Right renal pelvis (tissue), 4 donors: ENCODE measurements around the gene UAP1. TPM values are rescaled to one million over a fixed set of nuclear protein-coding genes. Genes with fewer than 3 reads are reported as not detected.
"Not testable (repeated sequence)": the region's sequence is repeated elsewhere in the genome, so short reads cannot be mapped to it uniquely, and the experiment has no call there.

Experiments
- DNase-seq, 4 donors: peaks; one replicate each; pipeline ENCODE4 v3.0.0-alpha.2; 2013; ENCODE audit warnings: low read depth in 4 of 4, low spot score in 3 of 4, missing footprints in 1 of 4
- polyA plus RNA-seq, 4 donors: library from polyadenylated mRNA; unstranded; fragments of 120-200 nt; gene quantifications; one replicate each; pipeline ENCODE4 v1.2.1, GENCODE V29; 2013; ENCODE audit not compliant: insufficient read length in 4 of 4

UAP1 gene
- polyA plus RNA-seq, 4 donors = 32.8 to 35.3 (median 34.1) TPM

DNA sequence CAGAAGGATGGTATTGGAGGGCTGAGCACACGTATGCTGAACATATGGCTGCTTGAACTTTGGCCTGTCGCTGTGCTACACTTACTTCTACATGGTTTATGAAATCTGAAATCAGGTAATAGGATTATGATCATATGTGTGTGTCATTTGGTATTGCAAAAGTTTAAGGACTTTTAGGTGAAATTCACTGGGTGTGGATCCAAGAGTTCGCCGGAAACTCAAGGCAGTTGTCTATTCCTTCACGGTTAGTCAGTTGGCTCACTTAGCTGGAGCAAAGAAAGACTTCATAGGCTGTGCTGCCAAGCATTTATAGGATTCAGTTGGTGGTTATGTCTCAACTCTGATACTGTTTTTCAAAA is 927 bp downstream of the UAP1 start:
- peak in 1 of 4 donors; percentile 10 for DNase-seq

DNA sequence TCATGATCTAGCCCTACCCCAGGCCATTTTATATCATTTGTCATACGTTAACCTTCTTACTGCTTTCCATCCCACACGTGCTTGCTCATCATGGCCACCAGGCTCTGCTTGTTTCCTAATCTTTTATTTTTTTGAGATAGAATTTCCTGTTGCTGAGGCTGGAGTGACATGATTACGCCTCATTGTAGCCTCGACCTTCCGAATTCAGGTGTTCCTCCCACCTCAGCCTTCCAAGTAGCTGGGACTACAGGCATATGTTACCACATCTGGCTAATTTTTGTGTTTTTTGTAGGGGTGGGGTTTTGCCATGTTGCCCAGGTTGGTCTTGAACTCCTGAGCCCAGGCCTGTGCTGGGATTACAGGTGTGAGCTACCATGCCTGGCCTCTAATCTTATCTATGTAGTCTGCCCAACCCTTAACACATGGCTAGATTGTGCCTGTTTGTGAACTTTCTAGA is 3.3 kb downstream of the UAP1 start:
- no peak for DNase-seq

DNA sequence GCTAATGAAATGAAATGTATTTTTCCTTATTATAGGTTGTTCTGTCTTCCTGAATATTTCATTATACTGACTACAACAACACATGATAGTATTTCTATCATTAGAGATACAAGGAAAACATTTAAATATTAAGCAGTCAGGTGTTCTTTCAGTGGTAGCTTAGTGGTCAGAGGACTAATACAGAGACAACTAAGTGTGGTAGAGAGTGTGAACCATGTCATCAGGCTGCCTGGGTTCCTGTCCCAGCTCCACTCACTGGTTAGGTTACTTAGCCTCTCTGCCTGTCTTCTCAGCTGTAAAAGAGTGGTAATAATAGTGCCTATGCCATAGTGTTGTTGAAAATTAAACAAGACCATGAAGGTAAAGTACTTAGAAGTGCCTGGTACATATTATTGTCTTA is 3.9 kb downstream of the UAP1 start:
- DNase-seq = no peak

DNA sequence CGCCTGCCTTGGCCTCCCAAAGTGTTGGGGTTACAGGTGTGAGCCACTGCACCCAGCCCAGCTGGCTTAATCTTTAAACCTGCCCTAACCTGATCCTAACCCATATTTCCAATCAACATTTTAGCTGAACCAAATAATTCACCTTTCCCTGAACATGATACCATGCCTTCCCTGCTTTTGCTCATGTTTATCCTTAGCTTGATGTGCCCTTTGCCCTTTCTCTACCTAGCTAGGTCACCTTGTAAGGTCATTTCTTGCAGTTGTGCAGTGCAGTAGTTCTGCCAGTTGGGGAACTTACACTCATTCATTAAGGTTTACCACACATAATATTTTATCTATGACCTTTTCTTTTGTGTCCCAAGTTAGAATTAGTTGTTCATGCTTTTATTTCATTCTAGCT is 5.3 kb downstream of the UAP1 start:
- no peak for DNase-seq

DNA sequence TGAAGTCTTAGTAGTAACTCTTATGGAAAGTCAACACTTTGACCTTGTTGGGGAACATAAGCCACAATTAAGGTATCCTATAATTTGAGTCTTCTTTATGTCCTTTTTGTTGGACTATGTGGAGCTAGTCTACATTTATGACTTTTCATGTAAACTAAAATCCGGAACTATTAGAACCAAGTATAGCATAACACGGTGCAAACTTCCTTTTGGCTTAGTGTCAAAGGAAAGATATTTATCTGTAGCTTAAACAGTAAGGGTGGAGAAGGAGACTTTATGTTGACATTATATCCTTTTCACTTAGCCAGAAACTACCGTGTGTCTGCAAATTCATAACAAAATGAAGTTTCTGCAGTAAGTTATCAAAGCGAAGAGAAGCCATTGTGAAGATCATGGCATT is 7.3 kb downstream of the UAP1 start:
- DNase-seq = no peak

DNA sequence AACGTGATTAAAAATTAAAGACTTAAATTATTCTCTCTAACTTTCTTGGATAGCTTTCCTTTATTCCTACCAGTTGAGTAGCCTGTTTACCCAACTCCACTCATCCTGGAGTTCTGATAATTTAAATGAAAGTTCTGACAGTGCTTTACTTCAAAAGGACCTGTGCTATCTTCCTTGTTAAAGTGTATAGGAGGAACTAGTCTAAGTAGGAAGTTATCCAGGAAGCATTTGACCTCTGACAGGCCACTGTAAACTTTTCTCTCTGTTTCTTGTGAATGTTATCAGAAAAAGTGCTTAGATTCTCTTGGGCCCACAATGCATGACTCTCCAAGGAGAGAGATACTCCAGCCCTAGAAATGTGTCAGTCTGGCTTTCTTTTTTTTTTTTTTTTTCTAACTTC is 9.2 kb downstream of the UAP1 start:
- no peak for DNase-seq

DNA sequence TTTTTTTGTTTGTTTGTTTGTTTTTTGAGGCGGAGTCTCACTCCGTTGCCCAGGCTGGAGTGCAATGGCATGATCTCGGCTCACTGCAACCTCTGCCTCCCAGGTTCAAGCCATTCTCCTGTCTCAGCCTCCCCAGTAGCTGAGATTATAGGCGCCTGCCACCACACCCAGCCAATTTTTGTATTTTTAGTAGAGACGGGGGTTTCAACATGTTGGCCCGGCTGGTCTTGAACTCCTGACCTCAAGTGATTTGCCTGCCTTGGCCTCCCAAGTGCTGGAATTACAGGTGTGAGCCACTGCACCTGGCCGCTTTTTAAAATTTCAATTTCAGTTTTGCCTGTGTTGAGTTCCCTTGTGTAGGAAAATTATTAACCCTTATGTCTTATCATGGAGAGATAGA is 9.6 kb downstream of the UAP1 start:
- not testable (repeated sequence) for DNase-seq

DNA sequence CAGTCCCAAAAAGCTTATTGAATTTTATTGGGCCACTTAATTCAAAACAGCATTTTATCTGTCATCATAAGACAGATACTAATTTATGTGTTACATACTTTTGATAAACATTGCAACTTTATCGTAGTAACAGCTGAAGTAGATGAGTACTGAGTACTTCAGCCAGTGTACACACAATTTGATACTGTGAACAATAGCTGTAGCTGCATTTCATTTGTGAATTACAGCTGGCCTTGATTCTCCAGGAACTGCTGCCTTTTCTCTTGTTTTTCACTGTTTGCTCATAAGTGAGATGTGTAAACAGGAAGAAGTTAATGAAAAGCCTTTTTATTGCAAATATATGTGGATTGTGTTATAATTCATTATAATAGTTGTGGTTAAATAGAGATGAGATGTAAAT is 10.2 kb downstream of the UAP1 start:
- no peak for DNase-seq

DNA sequence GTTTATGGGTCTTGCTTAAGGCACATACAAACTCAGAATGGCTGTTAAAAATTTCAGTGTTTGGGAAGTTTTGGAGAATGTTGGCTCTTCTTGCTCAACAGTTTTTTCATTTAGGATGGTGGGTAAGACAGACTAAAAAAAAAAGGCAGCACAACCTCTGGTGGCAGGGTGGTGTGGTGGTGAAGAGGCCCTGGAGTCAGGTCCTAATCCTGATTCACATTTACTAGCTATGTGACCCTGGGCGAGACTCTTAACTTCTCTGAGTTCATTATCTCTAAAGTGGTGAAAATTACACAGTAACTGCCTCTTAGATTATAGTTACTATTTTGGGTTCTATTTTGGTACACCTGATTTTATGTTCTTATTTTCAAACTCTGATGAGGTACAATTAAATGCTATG is 11.6 kb downstream of the UAP1 start:
- no peak for DNase-seq

DNA sequence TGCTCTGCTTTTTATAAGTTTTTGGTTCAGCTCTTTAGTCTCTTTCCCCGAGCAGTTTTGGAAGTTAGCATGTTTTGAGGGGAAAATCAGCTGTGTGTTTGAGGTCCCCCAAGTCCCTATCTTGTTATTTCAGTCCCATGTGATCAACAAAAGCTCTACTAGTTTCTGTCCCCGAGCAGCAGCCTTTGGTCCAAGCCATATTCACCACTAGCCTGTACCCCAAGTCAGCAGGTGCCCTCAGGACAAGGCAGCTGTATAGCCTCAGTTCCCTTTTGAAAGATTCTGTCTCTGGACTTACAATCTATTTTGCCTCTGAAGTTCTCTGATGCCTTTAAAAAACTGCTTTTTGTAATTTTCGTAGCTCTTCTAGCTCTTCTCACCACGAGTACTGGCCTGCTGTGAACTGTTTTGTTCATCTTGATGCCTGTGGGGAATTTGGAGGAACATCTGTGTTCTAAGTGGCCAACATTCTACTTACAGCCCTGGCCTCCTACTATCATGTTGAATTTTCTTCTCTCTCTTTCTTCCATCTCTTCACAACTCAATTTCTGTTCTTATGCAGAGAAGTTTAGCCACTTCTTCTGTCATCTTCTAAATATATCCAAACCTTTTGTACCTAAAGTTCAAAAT is 16.7 kb downstream of the UAP1 start:
- no peak for DNase-seq

DNA sequence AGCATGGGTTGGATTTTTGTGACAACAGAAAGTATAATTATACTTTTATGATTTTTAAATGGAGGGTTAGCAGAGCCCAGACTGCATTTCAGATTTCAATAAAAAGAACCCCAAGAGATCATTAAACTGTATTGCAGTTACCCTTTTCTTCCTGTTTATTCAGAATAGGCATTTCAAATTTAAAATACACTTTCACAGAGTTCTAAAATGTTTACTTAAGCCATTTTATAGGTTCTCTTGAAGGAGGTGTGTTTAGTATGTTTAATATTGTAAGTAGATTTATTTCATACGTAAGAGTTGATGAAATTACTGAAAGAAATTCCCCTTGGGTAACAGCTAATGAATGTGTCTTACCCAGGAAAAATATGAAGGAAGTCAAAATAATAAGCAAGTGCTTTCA is 17.4 kb downstream of the UAP1 start:
- DNase-seq = no peak

DNA sequence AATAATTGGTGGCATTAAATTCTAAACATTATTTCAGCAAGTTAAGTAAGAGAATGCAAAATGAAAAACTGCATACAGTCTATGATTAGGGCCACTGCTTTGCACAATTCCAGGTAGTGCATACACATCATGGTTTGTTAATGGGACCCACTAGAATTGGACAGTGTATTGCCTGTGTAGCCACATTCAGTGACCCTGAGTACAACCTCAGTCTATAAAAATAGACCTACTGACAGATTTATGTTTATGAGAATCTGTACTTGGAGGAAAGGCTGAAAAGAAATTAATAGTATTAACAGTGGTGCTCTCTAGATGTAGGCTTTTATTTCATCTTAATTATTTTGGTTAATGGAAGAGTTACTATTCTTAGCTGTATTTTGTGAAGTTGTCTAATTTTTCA is 18.8 kb downstream of the UAP1 start:
- DNase-seq = no peak

DNA sequence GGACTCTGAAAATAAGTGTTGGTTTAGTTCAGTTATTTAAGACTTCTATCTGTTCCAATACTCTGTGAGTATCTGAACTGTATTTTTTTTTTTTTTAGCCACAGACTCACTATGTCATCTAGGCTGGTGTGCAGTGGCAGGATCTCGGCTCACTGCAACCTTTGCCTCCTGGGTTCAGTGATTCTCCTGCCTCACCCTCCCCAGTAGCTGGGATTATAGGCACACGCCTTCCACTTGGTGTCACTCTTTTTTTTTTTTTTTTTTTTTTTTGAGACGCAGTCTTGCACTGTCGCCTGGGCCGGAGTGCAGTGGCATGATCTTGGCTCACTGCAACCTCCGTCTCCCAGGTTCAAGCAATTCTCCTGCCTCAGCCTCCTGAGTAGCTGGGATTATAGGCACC is 21.4 kb downstream of the UAP1 start:
- not testable (repeated sequence) for DNase-seq

DNA sequence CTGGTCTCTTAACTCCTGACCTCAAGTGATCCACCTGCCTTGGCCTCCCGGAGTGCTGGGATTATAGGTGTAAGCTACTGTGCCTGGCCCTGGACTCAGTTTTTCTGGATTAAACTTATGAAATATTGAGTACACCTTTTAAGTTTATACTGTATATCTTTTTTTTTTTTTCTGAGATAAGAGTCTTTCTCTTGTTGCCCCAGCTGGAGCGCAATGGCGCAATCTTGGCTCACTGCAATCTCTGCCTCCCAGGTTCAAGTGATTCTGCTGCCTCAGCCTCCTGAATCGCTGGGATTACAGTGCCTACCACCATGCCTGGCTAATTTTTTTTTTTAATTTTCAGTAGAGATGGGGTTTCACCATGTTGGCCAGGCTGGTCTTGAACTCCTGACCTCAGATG is 23.6 kb downstream of the UAP1 start:
- DNase-seq = not testable (repeated sequence)

DNA sequence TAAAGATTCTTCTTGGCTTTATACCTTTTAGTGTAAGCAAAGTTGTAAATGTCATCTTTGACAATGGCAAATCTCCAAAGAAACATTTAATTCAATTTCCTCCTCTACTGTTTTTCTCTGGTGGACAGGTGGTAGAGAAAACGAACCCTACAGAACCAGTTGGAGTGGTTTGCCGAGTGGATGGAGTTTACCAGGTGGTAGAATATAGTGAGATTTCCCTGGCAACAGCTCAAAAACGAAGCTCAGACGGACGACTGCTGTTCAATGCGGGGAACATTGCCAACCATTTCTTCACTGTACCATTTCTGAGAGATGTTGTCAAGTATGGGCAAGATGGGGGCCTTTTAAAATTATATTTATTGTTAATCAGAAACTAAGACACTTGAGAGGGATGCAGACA is 25.8 kb downstream of the UAP1 start:
- DNase-seq = no peak

DNA sequence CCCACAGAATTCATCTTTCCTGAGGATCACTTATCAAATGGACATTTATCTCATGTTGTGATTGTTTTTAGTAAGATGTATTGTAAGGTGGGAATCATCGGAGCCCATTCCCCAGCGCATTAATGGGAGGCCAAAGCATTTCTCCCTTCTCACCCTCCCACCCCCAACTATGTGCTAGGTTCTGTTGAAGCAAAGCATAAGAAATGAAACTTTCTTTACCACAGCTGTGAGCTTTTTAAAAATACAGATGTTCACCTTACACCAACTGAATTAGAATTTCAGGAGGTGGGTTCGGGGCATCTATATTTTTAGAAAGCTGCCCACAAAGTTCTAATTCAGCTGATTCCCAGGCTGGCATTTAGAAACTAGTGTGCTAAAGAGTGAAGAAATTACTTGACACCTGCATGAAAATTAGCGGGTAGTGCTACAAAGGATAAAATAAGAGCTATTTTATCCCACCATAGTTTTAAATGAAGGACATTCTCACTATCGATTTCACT is 26.3 kb downstream of the UAP1 start:
- DNase-seq = no peak

DNA sequence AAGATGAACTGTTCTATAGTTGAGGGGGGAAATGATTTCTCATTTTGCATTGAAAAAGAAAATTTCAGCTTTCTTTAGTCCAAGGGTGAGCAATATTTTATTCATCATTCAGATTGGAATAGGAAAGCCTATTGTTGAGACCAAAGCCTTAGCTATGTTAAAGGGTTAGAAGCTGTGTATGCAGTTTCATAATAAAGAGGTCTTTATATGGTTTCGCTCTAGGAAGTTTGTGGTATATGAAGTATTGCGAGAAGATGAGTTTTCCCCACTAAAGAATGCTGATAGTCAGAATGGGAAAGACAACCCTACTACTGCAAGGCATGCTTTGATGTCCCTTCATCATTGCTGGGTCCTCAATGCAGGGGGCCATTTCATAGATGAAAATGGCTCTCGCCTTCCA is 28.6 kb downstream of the UAP1 start:
- no peak for DNase-seq

DNA sequence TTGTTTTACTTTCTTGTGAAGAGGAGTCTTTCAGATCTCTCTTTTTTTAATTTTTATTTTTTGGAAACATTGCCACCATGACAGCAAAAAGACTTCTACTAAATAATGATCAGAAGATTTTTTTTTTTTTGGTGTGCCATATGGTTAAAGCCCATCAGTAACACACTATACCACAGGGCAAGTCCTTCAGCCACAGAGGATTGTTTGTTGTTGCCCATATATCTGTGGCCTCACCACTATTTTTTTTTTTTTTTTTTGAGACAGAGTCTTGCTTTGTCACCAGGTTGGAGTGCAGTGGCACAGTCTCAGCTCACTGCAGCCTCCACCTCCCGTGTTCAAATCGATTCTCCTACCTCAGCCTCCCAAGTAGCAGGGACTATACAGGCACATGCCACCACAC is 29.2 kb downstream of the UAP1 start:
- DNase-seq = no peak

DNA sequence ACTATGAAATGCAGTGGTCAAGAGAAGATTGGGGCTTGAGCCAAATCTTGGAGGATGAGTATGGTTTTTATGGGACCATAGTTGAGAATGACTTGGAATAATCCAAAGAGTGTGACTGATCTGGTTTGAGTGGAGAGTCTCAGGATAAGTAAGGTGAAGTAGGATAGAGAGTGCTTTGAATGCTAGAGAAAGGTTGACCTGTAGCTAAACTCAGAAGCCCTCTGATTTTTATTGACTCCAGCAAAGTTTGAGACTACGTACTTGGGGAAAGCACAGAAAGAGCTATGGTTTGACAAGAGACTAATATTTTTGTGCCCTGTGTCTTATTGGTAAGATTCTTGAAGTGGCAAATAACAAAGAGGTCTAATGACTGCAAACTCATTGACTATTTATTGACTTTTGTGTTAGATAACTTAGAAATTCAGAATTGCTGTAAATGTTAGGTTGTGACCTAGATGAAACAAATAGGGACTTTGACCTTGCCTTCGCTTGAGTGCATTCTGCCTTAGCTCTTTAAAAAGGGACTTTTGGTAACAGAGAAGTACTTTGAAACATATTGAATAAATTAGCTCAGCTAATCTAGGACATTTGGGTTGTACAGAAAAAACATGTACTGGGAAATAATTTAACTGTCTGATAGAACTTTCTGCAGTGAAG is 35.1 kb downstream of the UAP1 start:
- no peak for DNase-seq

DNA sequence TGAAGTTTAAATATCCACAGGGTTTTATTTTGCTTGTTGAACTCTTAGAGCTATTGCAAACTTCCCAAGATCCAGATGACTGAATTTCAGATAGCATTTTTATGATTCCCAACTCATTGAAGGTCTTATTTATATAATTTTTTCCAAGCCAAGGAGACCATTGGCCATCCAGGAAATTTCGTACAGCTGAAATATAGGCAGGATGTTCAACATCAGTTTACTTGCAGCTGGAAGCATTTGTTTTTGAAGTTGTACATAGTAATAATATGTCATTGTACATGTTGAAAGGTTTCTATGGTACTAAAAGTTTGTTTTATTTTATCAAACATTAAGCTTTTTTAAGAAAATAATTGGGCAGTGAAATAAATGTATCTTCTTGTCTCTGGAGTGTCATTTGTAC is 37.9 kb downstream of the UAP1 start:
- DNase-seq = no peak

DNA sequence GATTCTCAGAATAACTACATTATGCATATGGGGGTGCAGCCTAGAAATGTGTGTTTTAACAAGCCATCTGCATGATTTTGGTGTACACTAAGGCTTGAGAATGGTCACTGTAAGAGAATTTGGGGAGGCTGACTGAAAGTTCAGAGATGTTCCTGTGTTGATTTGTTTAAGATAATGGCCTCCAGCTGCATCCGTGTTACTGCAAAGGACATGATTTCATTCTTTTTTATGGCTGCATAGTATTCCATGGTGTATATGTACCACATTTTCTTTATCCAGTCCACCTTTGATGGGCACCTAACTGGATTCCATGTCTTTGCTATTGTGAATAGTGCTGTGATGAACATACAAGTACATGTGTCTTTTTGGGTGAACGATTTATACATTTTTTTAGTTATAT is 41.6 kb downstream of the UAP1 start:
- not testable (repeated sequence) for DNase-seq

DNA sequence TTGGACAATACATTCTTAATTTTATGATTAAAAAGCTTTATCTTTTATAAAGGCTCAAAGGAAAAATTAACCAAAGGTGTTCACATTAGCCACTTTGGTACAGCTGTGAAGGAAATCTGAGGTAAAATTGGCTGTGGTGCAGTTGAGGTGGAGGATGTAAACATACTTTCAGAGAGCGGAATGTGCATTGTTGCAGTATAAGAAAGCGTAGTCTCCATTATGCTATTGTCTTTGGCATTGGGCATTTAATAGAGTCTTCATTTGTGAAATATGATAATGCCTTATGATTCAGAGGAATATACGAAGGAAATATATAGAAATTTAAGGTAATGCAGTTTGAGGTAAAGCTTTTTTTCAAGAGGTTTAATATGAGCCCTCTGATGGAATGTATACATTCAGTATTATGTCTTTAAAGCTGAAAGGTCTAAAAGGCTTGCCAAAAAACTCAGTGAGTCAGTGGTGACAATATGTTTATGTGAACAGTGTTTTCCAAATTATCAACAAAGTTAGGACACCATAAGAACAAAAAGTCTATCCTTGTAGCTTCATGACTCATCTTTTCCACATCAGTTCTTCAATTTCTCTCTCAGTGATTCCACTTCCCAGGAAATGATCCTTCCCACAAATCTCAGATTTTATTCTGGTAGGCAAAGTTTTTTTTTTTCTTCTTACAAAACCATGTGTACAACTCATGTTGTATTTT is 43.9 kb downstream of the UAP1 start:
- no peak for DNase-seq
